Kidney (tissue), 14 donors: Measurements from ENCODE around the gene TRIML2. TPM values are rescaled to one million over a fixed set of nuclear protein-coding genes. Genes with fewer than 3 reads are reported as not detected.

ENCODE experiments used
- DNase-seq, 5 donors: peaks; one replicate each; pipeline ENCODE4 v3.0.0-alpha.2; 2013 to 2020
- FAIRE-seq: peaks from 2 replicates; lab custom pipeline; 2012; peaks lifted over from hg19 to GRCh38; lab: Jason Lieb, UNC
- H3K27ac ChIP-seq, 2 donors: one replicate each; pipeline ENCODE4 v1.7.0; 2013; ENCODE audit warnings: low read depth in 2 of 2, low read length in 2 of 2, inconsistent platforms in 1 of 2
- H3K27me3 ChIP-seq: one replicate; pipeline ENCODE4 v1.7.1; 2013; ENCODE audit warnings: low read length, inconsistent platforms; ENCODE audit not compliant: control insufficient read depth, insufficient read depth
- H3K36me3 ChIP-seq, 3 donors: one replicate each; pipeline versions ENCODE4 v1.7.0 to v1.7.1; 2013; ENCODE audit warnings: low read length in 3 of 3, control low read depth in 1 of 3, inconsistent platforms in 1 of 3; ENCODE audit not compliant: insufficient read depth in 3 of 3, control insufficient read depth in 2 of 3
- H3K4me1 ChIP-seq, 3 donors: one replicate each; pipeline versions ENCODE4 v1.7.0 to v1.7.1; 2013; ENCODE audit warnings: low read length in 3 of 3, inconsistent platforms in 1 of 3, low read depth in 1 of 3; ENCODE audit not compliant: control insufficient read depth in 2 of 3, insufficient read depth in 2 of 3
- H3K4me3 ChIP-seq, 3 donors: one replicate each; pipeline versions ENCODE4 v1.7.0 to v1.8.1; 2013; ENCODE audit warnings: low read length in 3 of 3, control low read depth in 1 of 3, inconsistent platforms in 1 of 3
- H3K9ac ChIP-seq, 3 donors: one replicate each; pipeline versions ENCODE4 v1.7.0 to v1.7.1; 2013; ENCODE audit warnings: low read length in 3 of 3, control low read depth in 1 of 3, inconsistent platforms in 1 of 3
- H3K9me3 ChIP-seq, 3 donors: one replicate each; pipeline versions ENCODE4 v1.7.0 to v1.7.1; 2013; ENCODE audit warnings: low read length in 3 of 3, control low read depth in 1 of 3, inconsistent platforms in 1 of 3; ENCODE audit not compliant: control insufficient read depth in 2 of 3, insufficient read depth in 1 of 3
- intact Hi-C: fragments of 100-400 bp; cut with DNase I; formaldehyde crosslinking; loops from one replicate; pipeline ENCODE4 v1.11.1; 2022
- polyA plus RNA-seq: library from polyadenylated mRNA; stranded (reverse); fragments of 350-450 nt; fragmentation: Illumina TruSeq; extraction: RNeasy Lipid Tissue Mini Kit (QIAGEN cat#74804); gene quantifications from one replicate; pipeline ENCODE4 v1.2.3, GENCODE V29; 2014; ENCODE audit warnings: low read depth, low replicate concordance; ENCODE audit not compliant: insufficient read depth
- total RNA-seq: library from RNA; stranded (reverse); fragmentation: NEBNext Ultra II Directional; extraction: Animal tissue kit (Norgen Biotek cat#: 25700); gene quantifications from one replicate; pipeline ENCODE4 v1.2.1, GENCODE V29; 2021
- TF ChIP-seq, protein P1 (sequence below): IDR thresholded peaks from 3 replicates; pipeline ENCODE4 v1.5.1; 2012; ENCODE audit warnings: mild to moderate bottlenecking, moderate library complexity, borderline replicate concordance; ENCODE audit not compliant: insufficient read depth; ENCODE audit errors: extremely low read depth
- donor health status: control.
- donor health status: control.
- donor health status: control.
- donor health status: control.
- donor health status: control.
- donor health status: DM: yes; HTN: yes; CAD: no.
- donor health status: Normal renal cell carcinoma (clear cell type).

Gene TRIML2
- total and polyA plus RNA-seq, 2 donors from 2014 or later = not detected

DNA sequence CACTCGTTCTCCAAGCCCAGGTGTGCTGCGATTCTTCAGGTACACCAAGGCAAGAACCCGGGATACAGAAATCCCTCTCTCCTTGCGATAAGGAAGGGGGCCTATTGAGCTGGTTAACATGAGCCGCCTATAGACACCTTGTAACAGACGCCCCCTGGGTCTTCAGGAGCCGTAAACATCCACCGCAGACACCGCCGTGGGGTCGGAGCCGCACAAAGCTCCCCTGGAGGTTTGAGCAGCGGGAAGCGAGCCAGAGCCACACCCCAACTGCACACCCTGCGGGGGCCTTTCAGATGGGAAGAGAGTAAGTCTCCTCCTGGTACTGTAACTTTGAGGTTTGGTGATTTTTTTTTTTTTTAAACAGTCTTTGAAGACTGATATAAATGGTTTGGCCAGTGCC lies 67.2 kb downstream of the TRIML2 start:
- Histone ChIP-seq H3K27me3 (no peaks in the 10 kb centered on the region), H3K9me3 (no peaks in the 10 kb centered on the region), H3K9ac (no peak overlapping the region), H3K27ac (no peak overlapping the region), H3K4me1 (no peaks in the 10 kb centered on the region), H3K4me3 (no peak overlapping the region), H3K36me3 (no peaks in the 10 kb centered on the region)
- DNase-seq (no peak), FAIRE-seq (no peak)
- intact Hi-C loops = no loop called here
- TF ChIP-seq, protein P1, sequence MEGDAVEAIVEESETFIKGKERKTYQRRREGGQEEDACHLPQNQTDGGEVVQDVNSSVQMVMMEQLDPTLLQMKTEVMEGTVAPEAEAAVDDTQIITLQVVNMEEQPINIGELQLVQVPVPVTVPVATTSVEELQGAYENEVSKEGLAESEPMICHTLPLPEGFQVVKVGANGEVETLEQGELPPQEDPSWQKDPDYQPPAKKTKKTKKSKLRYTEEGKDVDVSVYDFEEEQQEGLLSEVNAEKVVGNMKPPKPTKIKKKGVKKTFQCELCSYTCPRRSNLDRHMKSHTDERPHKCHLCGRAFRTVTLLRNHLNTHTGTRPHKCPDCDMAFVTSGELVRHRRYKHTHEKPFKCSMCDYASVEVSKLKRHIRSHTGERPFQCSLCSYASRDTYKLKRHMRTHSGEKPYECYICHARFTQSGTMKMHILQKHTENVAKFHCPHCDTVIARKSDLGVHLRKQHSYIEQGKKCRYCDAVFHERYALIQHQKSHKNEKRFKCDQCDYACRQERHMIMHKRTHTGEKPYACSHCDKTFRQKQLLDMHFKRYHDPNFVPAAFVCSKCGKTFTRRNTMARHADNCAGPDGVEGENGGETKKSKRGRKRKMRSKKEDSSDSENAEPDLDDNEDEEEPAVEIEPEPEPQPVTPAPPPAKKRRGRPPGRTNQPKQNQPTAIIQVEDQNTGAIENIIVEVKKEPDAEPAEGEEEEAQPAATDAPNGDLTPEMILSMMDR = no peak

DNA sequence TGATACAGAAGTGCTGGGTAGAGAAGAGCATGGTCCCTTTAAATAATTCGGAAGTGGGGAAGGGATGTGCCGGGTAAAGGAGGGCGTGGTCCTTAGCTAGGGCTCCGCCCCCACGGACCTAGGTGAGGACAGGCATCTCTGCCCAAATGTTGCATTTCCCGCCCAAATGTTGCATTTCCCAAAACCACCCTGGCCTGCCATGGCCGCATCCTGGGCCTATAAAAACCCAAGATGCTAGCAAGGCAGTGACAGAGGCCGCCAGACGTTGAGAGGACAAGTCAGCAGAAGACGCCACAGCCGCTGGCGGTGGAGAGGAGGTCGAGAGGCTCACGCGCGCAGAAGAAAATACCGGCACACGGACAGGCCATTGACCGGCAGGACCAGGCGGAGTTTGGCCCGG lies 67.7 kb downstream of the TRIML2 start:
- intact Hi-C loops = no loop called here
- Histone ChIP-seq H3K36me3 (no peaks in the 10 kb centered on the region), H3K4me1 (no peaks in the 10 kb centered on the region), H3K27ac (no peak overlapping the region), H3K9me3 (no peaks in the 10 kb centered on the region), H3K27me3 (no peaks in the 10 kb centered on the region), H3K9ac (no peak overlapping the region), H3K4me3 (no peak overlapping the region)
- TF ChIP-seq, protein P1 = no peak
- no peak for DNase-seq
- no peak for FAIRE-seq

Other genes with a start within 250 kb of the TRIML2 start
- not detected for gene ZFP42, start 113.8 kb downstream of the TRIML2 start, total RNA-seq
- not detected for gene ZFP42, start 113.8 kb downstream of the TRIML2 start, polyA plus RNA-seq
- not detected for gene TRIML1, start 29.8 kb upstream of the TRIML2 start, total RNA-seq
- not detected for gene TRIML1, start 29.8 kb upstream of the TRIML2 start, polyA plus RNA-seq